Activated CD4-positive, alpha-beta T cell treated with anti-CD3 and anti-CD28 coated beads, Interleukin-2, amount 50 U/mL, for 1 hour (primary cell): ENCODE measurements around the gene GTPBP4.
A peak's percentile ranks its signal among the peaks of the same experiment; 100 is the strongest.
"Not testable (repeated sequence)": the region's sequence is repeated elsewhere in the genome, so short reads cannot be mapped to it uniquely, and the experiment has no call there.

ENCODE experiments used
- DNase-seq: peaks from one replicate; pipeline ENCODE4 v3.0.0-alpha.2; 2020

Gene GTPBP4

DNA sequence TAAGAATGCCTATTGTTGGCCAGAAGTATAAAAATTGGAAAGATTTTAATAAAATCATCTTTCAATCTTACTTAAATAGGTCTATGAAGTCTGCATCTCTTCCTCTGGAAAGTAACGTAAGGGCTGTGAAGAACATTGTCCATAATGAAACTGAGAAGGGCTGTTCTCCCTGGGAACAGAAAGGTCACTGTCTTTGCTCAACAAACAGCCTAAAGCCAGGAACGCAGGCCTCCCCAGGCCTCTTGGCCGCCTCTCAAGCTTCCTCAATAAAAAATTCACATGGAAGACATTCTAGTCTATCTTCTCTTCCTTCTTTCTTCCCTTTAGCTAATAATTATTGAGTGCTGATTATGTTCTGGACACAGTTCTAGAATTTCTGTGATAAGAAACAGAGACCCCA, 46.5 kb downstream of the GTPBP4 start:
- no peak for DNase-seq

DNA sequence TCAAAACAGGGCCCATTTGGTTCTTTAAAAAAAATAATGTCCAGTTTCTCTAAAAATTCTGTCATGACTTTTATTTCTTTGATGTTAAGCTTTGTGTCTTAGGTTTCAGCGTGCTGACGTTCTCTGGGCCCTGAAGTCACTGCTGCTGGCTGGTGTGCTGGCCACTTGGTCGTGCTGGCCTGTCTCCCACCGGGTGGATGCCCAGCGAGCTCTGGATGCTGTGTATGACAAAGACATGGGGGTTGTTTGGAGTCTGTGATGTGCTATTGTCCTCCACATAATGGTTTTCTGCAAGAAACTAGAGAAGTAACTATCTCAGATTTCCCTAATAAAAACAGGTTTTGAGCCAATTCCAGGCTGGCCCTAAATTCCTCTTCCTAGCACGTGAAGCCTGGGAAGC, 47.0 kb downstream of the GTPBP4 start:
- no peak for DNase-seq

DNA sequence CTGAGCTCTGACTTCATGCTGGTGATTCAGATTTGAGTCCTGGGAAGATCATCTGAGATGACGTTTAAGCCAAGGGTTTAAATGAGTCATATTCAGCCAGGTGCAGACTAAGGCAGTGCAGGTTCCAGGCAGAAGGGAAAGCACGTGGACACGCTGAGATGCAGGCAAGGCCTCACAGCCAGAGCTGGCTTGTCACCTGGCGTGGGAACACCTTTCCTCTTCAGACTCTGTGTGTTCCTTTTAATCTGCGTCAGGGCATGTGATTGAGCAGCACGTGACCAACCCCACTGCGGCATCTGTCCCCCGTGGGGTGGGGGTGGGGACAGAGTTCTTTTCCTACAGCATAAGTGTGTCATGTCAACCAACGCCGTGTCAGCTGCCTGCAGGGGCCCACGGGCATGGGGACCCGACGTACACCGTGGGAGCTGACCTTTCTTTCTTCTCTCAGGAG, 48.1 kb downstream of the GTPBP4 start:
- DNase-seq, result no peak

DNA sequence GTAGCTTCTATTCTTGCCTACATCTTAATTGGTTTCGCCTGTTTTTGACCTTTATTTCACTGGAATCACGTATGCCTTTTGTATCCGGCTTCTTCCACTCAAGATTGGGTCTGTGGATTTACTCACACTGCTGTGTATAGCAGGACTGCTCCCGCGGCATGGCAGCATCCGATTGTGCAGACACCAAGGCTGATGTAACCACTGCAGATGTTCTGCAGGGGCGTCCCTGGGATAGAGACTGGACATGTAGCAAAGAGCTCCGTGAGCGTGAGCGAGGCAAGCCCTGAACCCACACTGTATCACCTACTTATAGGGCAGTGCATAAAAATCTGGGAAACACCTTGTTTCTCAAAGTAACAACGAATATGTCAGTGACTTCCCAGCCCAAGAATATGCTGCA, 48.9 kb downstream of the GTPBP4 start:
- DNase-seq, result no peak

DNA sequence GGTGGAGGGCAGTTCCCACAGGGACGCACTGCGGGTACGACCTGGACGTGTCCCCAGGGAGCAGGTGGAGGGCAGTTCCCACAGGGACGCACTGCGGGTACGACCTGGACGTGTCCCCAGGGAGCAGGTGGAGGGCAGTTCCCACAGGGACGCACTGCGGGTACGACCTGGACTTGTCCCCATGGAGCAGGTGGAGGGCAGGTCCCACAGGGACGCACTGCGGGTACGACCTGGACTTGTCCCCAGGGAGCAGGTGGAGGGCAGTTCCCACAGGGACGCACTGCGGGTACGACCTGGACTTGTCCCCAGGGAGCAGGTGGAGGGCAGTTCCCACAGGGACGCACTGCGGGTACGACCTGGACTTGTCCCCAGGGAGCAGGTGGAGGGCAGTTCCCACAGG, 50.5 kb downstream of the GTPBP4 start:
- not testable (repeated sequence) for DNase-seq

DNA sequence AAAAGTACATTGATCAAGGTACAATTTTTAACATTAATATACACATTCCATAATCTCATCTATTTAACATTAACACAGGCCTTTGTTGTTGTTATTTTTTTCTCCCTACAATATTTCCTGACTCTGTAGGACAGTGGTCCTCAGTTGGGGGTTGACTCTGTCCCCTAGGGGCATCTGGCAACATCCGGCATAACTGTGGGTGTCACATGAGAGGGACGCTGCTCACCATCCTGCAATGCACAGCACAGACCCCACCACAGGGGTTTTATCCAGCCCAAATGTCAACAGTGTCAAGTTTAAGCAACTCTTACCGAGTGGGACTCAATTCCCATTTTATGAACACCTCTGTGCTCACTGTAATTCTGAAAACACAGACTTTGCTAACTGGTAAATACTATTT, 51.9 kb downstream of the GTPBP4 start:
- DNase-seq, result no peak

DNA sequence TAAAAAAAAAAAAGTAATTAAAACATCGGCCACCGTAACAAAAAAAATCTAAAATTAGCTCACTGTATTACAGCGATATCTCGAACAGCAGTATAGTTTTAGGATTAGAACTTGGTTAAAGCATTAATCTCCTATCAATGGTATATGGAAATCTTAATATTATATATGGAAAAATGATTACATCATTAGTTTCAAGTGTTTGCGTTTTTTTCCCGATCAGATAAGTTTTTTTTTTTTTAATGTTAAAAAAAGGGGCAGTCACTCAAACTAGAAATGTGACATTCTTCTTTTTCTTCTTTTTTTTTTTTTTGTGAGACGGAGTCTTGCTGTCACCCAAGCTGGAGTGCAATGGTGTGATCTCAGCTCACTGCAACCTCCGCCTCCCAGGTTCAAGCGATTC, 53.3 kb downstream of the GTPBP4 start:
- no peak for DNase-seq

DNA sequence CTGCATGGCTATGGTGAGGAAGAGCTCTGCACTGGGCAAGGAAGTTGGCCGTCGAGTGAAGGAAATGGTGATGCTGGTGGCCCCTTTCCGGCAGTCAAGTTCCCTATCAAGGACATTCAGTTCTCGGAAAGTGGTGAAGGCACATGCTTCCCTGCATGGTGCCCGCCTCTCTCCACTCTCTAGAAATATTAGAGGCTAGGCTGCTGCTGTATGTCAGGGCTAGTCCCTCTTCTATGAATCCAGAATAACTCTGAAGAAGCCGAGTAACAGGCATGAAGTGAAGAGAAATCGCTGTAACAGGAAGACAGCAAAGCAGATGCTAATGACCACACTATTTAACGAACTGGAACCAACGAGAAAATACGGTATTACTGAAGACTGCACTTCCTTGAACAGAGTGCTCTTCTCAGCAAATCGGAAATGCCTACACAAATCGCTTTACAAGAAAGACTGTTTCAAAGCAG, 55.3 kb downstream of the GTPBP4 start:
- DNase-seq, result no peak

DNA sequence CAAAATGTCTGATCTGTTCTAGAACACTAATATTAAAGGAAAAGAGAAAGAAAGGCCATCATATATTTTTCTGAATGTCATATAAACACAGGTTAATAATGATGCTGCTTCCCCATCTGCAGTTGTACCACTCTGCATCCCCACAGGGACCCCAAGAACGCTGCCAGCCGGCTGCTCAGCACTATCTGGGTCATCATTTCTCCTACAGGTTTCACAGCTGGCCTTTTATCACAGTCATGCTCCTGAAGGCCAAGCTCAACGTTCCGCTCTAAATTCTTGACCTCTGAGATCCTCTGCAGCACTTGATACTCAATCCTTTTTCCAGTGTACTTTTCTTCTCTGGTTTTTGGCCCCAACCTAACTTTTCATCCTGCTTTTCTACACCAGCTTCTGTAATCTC, 55.9 kb downstream of the GTPBP4 start:
- DNase-seq, result no peak

DNA sequence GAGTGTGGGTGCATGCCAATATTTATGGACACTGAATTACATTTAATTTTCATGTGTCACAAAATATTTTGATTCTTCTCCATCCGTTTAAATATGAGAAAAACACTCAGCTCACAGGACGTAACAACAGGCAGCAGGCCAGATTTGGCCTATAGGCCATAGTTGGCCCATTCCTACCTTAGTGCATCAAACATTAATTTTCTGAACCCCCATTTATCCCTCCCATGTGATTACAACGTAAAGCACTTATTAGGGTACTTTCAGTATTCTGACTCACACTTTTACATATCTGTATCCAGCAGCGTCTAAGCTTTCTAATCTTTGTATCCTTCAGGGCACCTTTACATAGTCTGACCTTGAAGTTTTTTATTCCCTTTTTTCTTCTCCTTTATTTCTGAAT, 56.7 kb downstream of the GTPBP4 start:
- no peak for DNase-seq

DNA sequence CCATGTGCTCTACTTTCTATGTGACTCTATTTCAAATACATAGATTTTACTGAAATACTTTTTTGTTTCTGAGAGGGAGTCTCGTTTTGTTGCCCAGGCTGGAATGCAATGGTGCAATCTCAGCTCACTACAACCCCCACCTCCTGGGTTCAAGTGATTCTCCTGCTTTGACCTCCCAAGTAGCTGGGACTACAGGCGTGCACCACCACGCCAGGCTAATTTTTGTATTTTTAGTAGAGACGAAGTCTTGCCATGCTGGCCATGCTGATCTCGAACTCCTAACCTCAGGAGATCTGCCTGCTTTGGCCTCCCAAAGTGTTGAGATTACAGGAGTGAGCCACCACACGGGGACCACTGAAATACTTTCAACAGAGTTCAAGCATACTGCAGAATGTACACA, 57.2 kb downstream of the GTPBP4 start:
- DNase-seq, result no peak

DNA sequence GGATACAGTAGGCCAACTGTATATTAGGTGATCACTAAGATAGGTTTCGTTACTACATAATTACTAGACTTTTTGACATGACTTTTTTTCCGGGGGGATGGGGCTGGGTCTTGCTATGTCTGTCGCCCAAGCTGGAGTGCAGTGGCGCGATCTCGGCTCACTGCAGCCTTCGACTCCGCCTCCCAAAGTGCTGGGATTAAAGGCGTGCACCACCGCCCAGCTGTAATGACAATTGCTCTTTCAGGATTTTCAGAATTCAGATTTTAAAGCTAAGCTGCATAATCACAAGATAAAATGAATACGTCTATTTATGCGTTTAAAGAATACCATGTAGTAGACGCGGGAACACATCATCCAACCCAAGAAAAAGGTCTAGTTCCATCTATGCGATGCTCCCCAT, 59.7 kb downstream of the GTPBP4 start:
- no peak for DNase-seq

DNA sequence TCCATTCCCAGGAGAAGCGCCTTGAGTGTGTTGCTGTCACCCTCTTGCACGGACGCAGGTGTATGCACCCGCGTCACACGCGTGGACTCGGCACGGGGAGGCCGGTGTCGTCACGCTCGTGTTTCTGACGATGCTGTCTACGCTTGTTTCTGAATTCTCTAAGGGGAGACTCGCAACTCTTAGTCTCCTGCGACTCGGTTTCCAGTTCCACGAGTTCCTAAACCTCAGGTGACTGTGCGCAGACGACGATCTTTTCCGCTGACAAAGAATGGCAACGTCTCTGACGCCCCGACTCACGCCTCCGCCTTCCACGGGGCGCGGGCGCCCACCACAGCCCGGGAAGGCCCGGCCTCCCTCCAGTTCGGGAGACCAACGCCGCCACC, 60.1 kb downstream of the GTPBP4 start:
- DNase-seq, result peak; percentile 64

DNA sequence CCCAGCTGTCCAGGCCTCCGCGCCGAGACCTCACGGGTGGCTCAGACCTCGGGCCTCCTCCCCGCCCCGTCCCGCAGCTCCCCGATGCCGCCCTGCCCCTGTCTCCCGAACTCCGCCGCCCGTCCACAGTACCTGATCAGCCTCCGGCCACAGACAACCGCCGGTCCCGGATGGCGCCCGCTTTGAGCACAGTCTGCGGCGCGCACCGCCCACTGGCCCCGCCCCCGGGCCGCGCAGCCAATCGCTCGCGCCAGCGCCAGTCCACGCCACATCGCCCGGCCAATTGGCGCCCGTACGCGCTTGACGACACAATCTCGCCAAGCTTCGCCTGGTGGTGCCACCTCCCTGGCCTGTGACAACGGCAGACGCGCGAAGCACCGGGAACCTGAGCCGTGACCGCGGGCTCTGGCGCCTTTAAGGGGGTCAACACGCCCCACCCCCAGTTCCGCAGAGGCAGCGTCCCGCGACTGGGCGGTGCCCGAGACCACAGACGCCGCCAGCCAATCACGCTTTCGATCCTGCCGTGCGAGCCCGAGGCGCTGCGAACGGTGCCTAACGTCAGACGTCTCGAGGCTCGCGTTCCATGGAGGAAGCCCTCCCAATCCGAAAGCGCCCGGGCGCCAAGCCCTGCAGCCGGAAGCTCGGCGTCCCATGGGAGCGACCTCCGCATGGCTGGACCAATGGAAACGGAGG, 60.6 kb downstream of the GTPBP4 start, which contains the start of gene IDI1:
Gene IDI1, minus strand, starts transcription at position 388 of the 693 bp plus-strand sequence. Its CDS starts 116 bp downstream, at position 272.
- peak; percentile 95 for DNase-seq

DNA sequence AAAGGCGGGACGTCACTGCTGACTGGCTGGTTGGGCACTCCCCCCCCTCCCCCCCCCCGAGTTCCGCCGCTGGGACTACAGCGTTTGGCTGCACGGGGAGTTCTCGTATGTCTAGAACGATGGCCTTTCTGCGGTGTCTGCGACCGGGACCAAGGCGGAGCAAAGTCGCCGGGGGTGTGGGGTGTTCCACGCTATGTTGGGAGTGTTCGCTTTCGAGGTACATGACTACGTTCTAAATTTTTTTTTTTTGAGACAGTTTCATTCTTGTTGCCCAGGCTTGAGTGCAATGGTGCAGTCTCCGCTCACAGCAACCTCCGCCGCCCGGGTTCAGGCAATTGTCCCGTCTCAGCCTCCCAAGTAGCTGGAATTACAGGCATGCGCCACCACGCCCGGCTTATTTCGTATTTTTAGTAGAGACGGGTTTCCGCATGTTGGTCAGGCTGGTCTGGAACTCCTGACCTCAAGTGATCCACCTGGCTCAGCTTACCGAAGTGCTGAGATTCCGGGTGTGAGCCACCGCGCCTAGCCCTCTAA, 61.3 kb downstream of the GTPBP4 start:
- DNase-seq, result no peak

DNA sequence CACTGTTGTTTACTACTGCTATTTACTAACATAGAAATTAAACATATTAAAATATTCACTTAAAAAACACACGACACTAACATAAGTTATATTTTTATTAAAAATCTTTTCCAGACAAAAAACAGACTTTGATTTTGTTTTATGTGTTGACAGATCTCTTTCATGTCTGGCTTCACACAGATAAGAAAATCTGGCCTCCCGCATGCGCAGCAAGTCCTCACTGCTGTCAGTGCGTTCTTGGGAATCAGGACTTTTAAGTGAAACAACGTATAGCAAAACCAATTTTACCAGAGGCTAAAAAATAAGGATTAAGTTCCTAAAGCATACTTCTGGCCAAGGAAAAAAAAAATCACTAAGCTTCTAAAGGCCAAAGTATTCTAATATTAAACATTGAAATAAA, 61.9 kb downstream of the GTPBP4 start:
- DNase-seq, result peak; percentile 23

DNA sequence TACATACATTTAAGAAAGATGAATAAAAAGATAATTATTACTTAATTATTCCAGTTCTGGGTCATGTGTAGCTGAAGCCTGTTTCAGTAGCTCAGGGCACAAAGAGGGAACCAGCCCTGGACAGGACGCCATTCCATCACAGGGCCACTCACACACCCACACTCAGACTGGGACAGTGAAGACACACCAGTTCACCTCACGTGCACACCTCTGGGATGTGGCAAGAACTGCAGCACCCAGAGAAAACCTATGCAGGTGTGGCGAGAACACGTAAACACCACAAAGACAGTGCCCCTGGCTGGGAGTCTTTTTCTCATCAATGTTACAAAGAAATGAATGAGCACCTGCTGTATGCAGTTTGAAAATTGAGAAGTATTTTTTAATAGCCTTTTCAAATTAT, 62.3 kb downstream of the GTPBP4 start:
- peak; percentile 54 for DNase-seq

DNA sequence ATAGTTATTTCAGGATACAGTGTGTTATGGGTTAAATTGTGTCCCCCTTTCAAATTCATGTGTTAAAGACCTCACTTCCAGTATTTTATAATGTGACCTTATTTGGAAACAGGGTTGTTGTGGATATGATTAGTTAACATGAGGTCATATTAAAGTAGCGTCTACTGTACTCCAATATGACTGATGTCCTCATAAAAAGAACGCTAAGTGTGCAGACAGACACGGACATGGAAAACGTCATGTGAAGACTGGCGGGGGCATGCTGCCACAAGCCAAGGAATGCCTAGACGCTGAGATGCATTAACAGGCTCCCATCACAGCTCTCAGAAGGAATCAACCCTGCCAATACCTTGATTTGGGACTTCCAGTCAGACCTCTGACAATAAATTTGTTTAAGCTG, 66.5 kb downstream of the GTPBP4 start:
- no peak for DNase-seq

DNA sequence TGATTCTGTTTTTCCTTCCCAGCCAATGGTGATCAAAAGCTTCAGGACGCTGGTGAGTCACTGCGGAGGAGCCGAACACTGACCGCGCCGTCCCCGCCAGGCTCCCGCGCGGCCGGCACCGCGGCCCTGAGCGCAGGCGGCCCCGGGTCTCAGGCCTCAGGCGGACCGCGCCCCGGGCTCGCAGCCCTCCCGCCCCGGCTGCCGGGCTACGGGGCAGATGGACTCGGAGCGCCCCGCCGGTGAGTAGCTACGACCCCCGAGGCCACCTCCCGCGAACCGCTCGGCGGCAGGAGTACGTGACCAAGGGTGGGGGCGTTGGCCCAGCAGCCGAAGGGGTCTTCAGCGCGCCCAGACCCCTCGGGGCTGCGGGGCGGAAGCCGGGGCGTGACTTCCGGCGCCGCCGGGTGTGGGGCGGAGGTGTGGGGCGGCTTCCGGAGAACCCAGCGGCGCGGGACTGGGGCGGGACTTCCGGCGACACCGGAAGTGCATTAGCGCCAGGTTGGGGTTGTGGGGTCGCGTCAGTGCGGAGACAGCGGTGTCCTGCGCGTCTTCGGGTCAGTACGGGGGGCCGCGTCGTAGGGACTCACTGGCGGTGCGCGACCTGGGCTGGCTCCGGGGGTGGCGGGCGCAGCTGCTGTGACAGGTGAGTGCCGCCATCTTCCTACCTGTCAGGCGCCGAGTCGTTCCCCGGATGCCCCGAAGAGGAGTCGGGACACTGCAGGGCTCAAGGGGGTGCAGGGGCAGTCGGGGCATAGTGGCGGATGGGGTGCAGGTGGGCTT, 68.3 kb downstream of the GTPBP4 start, which contains the start of gene WDR37:
Gene WDR37, plus strand, starts transcription at position 60 of the 780 bp plus-strand sequence. CDS start 15,771 bp downstream, outside the sequence.
- DNase-seq, result peak; percentile 83

DNA sequence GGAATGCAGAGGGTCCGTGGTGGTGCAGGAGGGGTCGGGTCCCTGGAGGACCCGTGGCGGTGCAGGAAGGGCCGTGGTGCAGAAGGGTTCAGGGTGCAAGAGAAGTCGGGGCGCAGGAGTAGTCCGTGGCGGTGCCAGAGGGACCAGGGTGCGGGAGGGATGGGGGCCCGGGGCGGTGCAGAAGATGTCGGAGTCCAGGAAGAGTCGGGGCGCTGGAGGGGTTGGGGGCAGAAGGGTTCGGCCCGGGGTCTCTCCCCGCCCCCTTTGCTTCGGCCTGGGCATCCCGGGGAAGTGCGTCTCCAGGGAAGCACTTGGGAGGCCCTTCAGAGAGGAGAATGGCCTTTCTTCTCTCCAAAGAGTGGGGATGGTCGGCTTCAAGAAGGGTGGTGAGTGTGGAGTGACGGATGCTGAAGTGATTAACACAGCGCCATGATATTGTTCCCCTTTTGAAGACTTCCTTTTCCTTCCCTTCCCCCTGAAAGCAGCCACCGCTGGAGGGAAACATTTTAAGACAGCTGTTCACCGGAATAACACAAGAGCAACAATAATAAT, 68.9 kb downstream of the GTPBP4 start:
- no peak for DNase-seq

DNA sequence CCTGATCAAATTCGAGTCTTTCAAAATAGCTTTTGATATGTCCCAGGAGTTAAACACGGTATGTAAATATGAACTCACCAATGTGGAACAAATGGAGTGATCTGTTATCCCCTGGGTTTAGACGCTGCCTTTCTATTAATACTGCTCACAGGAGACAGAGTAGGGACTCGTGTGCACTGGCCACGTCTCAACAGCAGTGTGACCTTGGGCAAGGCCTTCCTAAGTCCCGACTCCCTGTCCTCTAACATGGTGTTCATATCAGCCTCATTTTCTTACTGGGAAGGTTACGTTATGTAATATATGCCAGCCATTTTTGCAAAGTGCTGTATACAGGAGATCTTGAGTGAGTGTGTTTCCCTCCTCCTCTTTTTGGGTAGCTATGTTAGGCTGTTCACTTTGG, 69.8 kb downstream of the GTPBP4 start:
- no peak for DNase-seq

DNA sequence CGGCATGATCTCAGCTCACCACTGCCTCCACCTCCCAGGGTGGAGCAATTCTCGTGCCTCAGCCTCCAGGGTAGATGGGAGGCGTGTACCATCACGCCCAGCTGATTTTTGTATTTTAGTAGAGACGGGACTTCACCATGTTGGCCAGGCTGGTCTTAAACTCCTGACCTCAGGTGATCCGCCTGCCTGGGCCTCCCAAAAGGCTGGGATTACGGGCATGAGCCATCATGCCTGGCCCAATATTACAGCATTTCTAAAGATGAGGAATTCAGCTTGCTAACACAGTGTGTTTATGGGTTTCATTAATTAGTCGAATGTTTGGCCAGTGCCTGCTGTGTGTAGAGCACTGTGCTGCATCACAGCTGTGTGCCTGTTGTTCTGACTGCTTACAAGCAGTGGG, 71.7 kb downstream of the GTPBP4 start:
- DNase-seq, result no peak

DNA sequence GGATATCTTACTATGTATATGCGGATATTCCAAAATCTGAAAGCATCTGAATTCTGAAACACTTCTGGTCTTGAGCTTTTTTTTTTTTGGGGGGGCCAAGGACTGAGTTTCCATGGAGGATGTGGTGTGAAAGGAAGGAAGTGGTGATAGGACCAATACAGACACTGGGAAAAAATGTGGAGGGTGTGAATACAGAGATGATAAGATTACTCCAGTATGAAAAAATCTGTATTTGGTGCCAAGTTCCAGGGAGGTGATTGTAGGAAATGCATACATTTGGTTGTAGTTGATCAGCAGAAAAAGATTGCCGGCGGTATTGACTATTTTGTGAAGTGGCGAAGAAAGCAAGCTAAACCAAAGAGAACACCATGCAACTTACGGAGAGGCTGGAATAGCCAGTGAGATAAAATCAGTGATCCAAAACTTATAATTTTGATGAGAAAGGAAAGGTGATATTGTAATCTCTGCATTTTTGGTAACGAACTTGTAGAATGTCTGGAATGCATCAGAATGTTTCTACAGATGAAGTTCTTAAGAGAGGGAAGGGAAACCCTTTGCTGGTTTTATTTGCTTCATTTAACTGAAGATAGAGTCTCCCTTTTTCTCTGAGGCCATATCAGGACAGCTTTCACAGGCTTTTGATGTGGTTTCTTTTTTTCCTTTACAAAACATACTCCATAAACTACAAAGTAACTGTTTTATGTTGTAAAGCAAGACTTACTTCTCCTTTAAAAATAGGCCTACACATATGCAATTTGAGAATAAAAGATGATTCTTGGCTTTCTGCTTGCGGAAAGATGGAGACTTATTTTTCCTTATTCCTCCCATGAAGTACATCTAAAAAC, 73.9 kb downstream of the GTPBP4 start:
- DNase-seq, result no peak
